ENCODE data around the gene DOCK4.

DOCK4 gene

GRCh38 chr7:112161253-112162141 lies 44.7 kb downstream of the DOCK4 start:
- DNase-seq (ENCODE audit: low read depth): no peak

DNA sequence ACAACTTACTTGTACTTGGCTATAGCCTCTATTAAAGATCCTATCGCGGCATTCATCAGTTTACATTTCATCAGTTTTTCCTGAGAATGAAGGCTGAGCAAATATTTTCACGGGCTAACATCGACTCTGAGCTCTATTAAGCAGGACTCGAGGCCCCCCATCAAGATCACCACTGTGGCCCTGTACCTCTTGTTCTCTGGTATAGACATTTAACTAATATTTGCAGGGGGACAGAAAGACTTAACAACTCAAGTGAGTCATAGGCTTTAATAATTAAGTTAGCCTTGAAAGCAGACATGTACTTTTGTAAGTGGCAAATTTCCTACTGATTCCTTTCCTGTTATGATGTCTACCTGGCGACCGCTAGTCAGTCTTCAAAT lies 45.4 kb downstream of the DOCK4 start:
- DNase-seq (ENCODE audit: low read depth): no peak

GRCh38 chr7:112160130-112160770 lies 45.9 kb downstream of the DOCK4 start:
- no peak for DNase-seq (ENCODE audit: low read depth)

GRCh38 chr7:112159351-112159750 lies 46.8 kb downstream of the DOCK4 start:
- no peak for DNase-seq (ENCODE audit: low read depth)

GRCh38 chr7:112157072-112157471 lies 49.1 kb downstream of the DOCK4 start:
- no peak for DNase-seq (ENCODE audit: low read depth)

- no peak for DNase-seq (ENCODE audit: low read depth)
Measured at GRCh38 chr7:112156412-112156811, 49.8 kb downstream of the DOCK4 start.

DNA sequence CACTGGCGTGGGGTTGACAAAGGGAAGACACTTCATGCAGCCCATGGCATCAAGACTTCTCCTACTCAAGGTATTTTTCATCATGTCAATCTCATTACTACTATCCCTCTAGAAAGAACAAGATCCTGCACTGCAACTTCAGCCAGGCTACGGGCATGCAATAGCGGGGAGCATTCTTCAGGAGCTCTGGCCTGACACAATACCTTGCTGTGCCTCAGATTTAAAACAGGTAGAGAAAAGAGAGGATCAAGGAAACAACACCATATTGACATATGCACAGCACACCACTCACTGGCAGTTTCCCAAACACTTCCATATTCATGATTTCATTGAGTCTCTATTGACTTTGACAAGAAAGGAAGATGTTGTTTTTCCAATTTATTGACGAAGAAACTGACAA lies 51.5 kb downstream of the DOCK4 start:
- no peak for DNase-seq (ENCODE audit: low read depth)

GRCh38 chr7:112152186-112152585 lies 54.0 kb downstream of the DOCK4 start:
- no peak for DNase-seq (ENCODE audit: low read depth)

GRCh38 chr7:112150823-112151641 lies 55.2 kb downstream of the DOCK4 start:
- DNase-seq (ENCODE audit: low read depth): no peak

DNA sequence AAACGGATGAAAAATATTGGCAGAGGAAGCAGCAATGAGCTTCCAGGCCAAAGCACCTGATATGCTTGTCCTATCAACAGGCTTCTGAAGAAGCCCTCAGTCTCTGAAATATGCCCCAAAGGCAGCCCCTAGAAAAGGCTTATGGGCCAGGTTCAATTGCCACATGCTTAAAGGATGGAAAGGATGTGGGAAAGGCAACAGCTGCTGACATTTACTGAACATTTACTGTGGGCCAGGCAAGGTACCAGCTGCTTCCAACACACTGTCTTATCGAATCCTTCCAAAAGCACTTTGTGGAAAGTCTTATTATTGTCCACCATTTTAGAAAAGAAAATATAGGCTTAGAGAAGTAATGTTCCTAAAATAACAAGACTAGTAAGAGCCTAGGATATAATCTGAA lies 56.5 kb downstream of the DOCK4 start:
- no peak for DNase-seq (ENCODE audit: low read depth)

DNA sequence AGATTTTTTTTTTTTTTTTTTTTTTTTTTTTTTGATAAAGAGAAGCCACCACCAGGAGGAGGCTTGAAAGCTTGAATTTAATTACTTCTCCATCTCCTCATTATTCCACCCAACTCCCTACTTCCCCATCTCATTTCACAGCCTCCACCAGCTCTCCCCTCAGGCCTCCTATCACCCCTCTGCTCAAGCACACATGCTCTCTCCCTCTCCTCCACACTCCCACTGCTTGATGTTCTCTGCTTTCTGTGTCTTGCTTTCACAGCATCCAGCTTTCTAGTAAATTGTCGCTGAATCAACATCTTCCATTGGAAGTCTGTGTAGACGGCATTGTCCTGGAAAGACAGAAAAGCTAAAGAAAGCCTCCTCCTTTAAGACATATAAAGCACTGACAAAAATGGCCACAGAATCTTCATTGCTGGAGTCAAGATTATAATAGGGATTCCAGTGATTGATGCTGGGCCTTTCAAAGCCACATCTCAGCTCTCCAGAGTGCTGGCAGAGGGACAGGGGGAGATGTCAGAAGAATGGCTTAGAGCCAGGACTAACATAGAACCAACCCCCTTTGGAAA lies 58.3 kb downstream of the DOCK4 start:
- no peak for DNase-seq (ENCODE audit: low read depth)

- no peak for DNase-seq (ENCODE audit: low read depth)
Measured at GRCh38 chr7:112145206-112145605, 61.0 kb downstream of the DOCK4 start.

- no peak for DNase-seq (ENCODE audit: low read depth)
Measured at GRCh38 chr7:112144284-112145059, 61.7 kb downstream of the DOCK4 start.

DNA sequence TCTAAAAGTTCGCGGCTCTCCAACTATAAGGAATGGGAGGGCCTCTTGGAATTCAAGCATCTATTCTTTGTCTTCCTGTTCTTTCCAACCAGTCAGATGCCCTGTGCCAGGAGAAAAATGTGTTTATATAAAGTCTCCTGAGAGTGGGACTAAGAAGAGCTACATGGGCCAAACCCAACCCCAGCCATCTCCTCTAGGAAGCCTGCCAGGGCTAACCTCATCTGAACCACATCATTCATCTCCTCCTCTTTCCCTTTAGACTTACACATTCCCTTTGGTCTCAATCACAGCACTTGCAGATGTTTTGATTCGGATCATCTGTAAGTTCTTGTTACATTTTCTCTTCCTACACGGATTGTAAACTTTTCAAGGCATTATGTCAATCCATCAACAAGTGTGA lies 62.6 kb downstream of the DOCK4 start:
- DNase-seq (ENCODE audit: low read depth): no peak

GRCh38 chr7:112143136-112143535 lies 63.1 kb downstream of the DOCK4 start:
- DNase-seq (ENCODE audit: low read depth): no peak

GRCh38 chr7:112140600-112140999 lies 65.6 kb downstream of the DOCK4 start:
- DNase-seq (ENCODE audit: low read depth): no peak

GRCh38 chr7:112138938-112139337 lies 67.3 kb downstream of the DOCK4 start:
- no peak for DNase-seq (ENCODE audit: low read depth)

GRCh38 chr7:112138325-112138852 lies 67.8 kb downstream of the DOCK4 start:
- DNase-seq (ENCODE audit: low read depth): no peak

- DNase-seq (ENCODE audit: low read depth): no peak
Measured at GRCh38 chr7:112137141-112138101, 68.8 kb downstream of the DOCK4 start.
